GM12878 (cell line): ENCODE measurements around the gene PPP2R3C. TPM values are rescaled to one million over a fixed set of nuclear protein-coding genes. Genes with fewer than 3 reads are reported as not detected.

Experiments used
- ATAC-seq: fragments of 200-7000 bp; cut with Tn5 transposase; 3 replicates; pipeline ENCODE4 v1.9.1; 2020; ENCODE audit warnings: mild to moderate bottlenecking, moderate library complexity
- BruUV-seq: library from RNA; stranded (reverse); fragments of 400-500 nt; replicated peaks from 2 replicates; lab custom pipeline; 2021; lab: Mats Ljungman, UMichigan
- CTCF ChIA-PET: fragments of 300-600 bp; sonication (Branson Sonifier 250); formaldehyde crosslinking; extraction: SDS; loops from one replicate; lab custom pipeline; 2021; ENCODE audit warnings: inconsistent platforms; lab: Yijun Ruan, JAX
- POLR2A ChIA-PET: fragments of 350-600 bp; formaldehyde crosslinking; extraction: SDS; loops from one replicate; lab custom pipeline; 2021; ENCODE audit warnings: inconsistent platforms; lab: Charles Lee
- RAD21 ChIA-PET: fragments of 300-600 bp; sonication (Branson Sonifier 250); formaldehyde crosslinking; loops from one replicate; lab custom pipeline; 2023; ENCODE audit warnings: antibody characterized with exemption; ENCODE audit not compliant: unreplicated experiment; lab: Charles Lee
- SMC1A ChIA-PET: fragments of 300-600 bp; sonication (Branson Sonifier 250); formaldehyde crosslinking; loops from one replicate; lab custom pipeline; 2023; ENCODE audit not compliant: unreplicated experiment, uncharacterized antibody; lab: Charles Lee
- DNase-seq: peaks from one replicate; pipeline ENCODE4 v3.0.0-alpha.2; 2011; ENCODE audit warnings: low read depth, low spot score
- FAIRE-seq: peaks from 3 replicates; lab custom pipeline; 2011; peaks lifted over from hg19 to GRCh38; lab: Jason Lieb, UNC
- H2AFZ ChIP-seq: 2 replicates; pipeline ENCODE4 v1.6.0; 2011; ENCODE audit warnings: low read depth, low read length, control low read depth; ENCODE audit not compliant: control insufficient read depth
- H3K27ac ChIP-seq: 2 replicates; pipeline ENCODE4 v1.5.1; 2011; ENCODE audit warnings: control low read depth; ENCODE audit not compliant: control insufficient read depth, insufficient read depth
- H3K27me3 ChIP-seq, 2 experiments: replicated peaks in 1 of 2; 2 replicates each; pipeline versions ENCODE4 v1.6.0 to v1.6.1; 2011; ENCODE audit warnings: low read length in 1 of 2; ENCODE audit not compliant: control insufficient read depth in 2 of 2, insufficient read depth in 2 of 2
- H3K36me3 ChIP-seq, 2 experiments: 2 replicates each; pipeline ENCODE4 v1.5.1; 2011; ENCODE audit warnings: low read length in 1 of 2; ENCODE audit not compliant: control insufficient read depth in 2 of 2, insufficient read depth in 2 of 2
- H3K4me1 ChIP-seq: 2 replicates; pipeline ENCODE4 v1.6.1; 2011; ENCODE audit warnings: mild to moderate bottlenecking, low read length, moderate library complexity, mixed read lengths; ENCODE audit not compliant: control insufficient read depth, insufficient read depth
- H3K4me2 ChIP-seq: 2 replicates; pipeline ENCODE4 v1.6.0; 2011; ENCODE audit warnings: control low read depth; ENCODE audit not compliant: control insufficient read depth, insufficient read depth
- H3K4me3 ChIP-seq: fragments of 200-600 bp; sonication (generic); 2 replicates; pipeline ENCODE4 v1.5.1; 2016
- H3K79me2 ChIP-seq: 2 replicates; pipeline ENCODE4 v1.6.0; 2011; ENCODE audit warnings: low read length; ENCODE audit not compliant: control insufficient read depth, insufficient read depth
- H3K9ac ChIP-seq: 2 replicates; pipeline ENCODE4 v1.8.0; 2011; ENCODE audit warnings: low read length, control low read depth, mixed read lengths; ENCODE audit not compliant: control insufficient read depth, insufficient read depth
- H3K9me3 ChIP-seq: replicated peaks from 3 replicates; pipeline ENCODE4 v1.5.1; 2011; ENCODE audit warnings: mild to moderate bottlenecking, low read length; ENCODE audit not compliant: control insufficient read depth, insufficient read depth
- H4K20me1 ChIP-seq: 2 replicates; pipeline ENCODE4 v1.6.0; 2011; ENCODE audit not compliant: control insufficient read depth, insufficient read depth
- MEF2B ChIP-seq: fragments of 450-650 bp; IDR thresholded peaks from 2 replicates; pipeline ENCODE4 v1.6.1; 2018; ENCODE audit warnings: mild to moderate bottlenecking, moderate library complexity; ENCODE audit not compliant: partially characterized antibody, poor library complexity, severe bottlenecking
- NR2C1 ChIP-seq: fragments of 450-650 bp; IDR thresholded peaks from 2 replicates; pipeline ENCODE4 v1.6.1; 2017; ENCODE audit warnings: antibody characterized with exemption, mild to moderate bottlenecking, moderate library complexity
- RUNX3 ChIP-seq: IDR thresholded peaks from 2 replicates; pipeline ENCODE4 v1.6.1; 2012; ENCODE audit warnings: low read length, inconsistent platforms
- WGBS: methylation state at CpG from one replicate; pipeline ENCODE4 v1.1.6; 2016; ENCODE audit warnings: low lambda C conversion rate; ENCODE audit not compliant: insufficient replicate concordance, insufficient coverage; ENCODE audit errors: missing lambda C conversion rate; 5-methylcytosine and 5-hydroxymethylcytosine counted together
- in situ Hi-C: fragments of 300-500 bp; cut with MboI; formaldehyde crosslinking; loops from 9 replicates; pipeline ENCODE4 v1.14.3; 2018; ENCODE audit warnings: mixed read lengths
- intact Hi-C: fragments of 100-400 bp; cut with micrococcal nuclease; formaldehyde crosslinking; loops from one replicate; pipeline ENCODE4 v1.14.2; 2022; ENCODE audit not compliant: unreplicated experiment
- polyA plus RNA-seq, 11 experiments: library from polyadenylated mRNA; depleted of rRNA in 4 of 11; unstranded in 6 of 11; stranded (reverse) in 5 of 11; fragments of >200 nt; fragmentation: Nextera tagmentation in 4 of 11; fragmentation: Illumina TruSeq in 1 of 11; extraction: Ambion mirVana in 4 of 11; extraction: Trizol in 1 of 11; gene quantifications; 1 replicate in 1 of 11; 2 replicates in 10 of 11; pipeline versions ENCODE4 v1.2.1 to v1.2.3, GENCODE V29; 2011 to 2016; ENCODE audit warnings: inconsistent platforms in 2 of 11, missing spikeins in 2 of 11, low read depth in 1 of 11
- total RNA-seq, 4 experiments: library from RNA; depleted of rRNA in 3 of 4; stranded (reverse); fragments of >200 nt in 3 of 4; fragmentation: Illumina TruSeq in 1 of 4; extraction: Trizol in 1 of 4; gene quantifications; 2 replicates each; pipeline versions ENCODE4 v1.2.1 to v1.2.3, GENCODE V29; 2013 to 2021
- TF ChIP-seq, protein P1 (sequence below): IDR thresholded peaks from 2 replicates; pipeline ENCODE4 v1.6.1; 2011; ENCODE audit warnings: low read depth, low read length, improper control_type of control experiment, borderline replicate concordance
- TF ChIP-seq, protein P2 (sequence below): fragments of 450-650 bp; IDR thresholded peaks from 2 replicates; pipeline ENCODE4 v1.6.1; 2018; ENCODE audit warnings: mild to moderate bottlenecking, low read depth, moderate library complexity; ENCODE audit not compliant: partially characterized antibody

PPP2R3C gene
- total and polyA plus RNA-seq, 10 of the 15 experiments (the other 5 are each of a cell fraction or from before 2014, with no cell fraction given) = 27.6 to 80.5 (median 42.9) TPM

DNA sequence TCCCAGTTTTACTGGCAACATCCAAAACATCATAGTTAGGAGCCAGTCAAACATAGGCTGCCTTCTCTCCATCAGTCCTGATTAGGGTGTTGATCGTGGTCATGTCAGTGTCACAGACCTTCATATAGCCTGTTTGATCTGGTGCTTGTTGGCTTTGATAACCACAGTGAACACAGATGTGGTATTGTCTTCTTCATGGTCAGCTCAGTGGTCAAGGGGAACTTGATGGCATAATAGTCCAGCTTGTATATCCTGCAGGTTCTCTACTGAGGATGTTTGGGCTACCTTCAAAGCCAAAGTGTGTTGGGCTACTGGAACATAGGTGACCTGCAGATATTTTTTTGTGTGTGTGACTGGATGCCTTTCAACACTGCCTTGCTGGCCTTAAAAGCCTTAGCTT lies 22.2 kb upstream of the PPP2R3C start:
- H3K4me2 ChIP-seq = peak overlapping the region; percentile 33
- H2AFZ ChIP-seq = no peak overlapping the region; the same call in 1 of the 2 replicates
- SMC1A ChIA-PET = interaction anchor here (0.6 to 16.3 kb wide), 20 partner anchors 11 to 545 kb away, joined by 3 to 362 read pairs (median 4); partner anchors contain the start of gene NFKBIA
- peaks cover 4% of the 10 kb centered on the region for H3K79me2 ChIP-seq
- TF ChIP-seq, protein P1, sequence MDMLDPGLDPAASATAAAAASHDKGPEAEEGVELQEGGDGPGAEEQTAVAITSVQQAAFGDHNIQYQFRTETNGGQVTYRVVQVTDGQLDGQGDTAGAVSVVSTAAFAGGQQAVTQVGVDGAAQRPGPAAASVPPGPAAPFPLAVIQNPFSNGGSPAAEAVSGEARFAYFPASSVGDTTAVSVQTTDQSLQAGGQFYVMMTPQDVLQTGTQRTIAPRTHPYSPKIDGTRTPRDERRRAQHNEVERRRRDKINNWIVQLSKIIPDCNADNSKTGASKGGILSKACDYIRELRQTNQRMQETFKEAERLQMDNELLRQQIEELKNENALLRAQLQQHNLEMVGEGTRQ = no peak
- peak; percentile 76 for TF ChIP-seq RUNX3
- TF ChIP-seq MEF2B = no peak
- TF ChIP-seq, protein P2, sequence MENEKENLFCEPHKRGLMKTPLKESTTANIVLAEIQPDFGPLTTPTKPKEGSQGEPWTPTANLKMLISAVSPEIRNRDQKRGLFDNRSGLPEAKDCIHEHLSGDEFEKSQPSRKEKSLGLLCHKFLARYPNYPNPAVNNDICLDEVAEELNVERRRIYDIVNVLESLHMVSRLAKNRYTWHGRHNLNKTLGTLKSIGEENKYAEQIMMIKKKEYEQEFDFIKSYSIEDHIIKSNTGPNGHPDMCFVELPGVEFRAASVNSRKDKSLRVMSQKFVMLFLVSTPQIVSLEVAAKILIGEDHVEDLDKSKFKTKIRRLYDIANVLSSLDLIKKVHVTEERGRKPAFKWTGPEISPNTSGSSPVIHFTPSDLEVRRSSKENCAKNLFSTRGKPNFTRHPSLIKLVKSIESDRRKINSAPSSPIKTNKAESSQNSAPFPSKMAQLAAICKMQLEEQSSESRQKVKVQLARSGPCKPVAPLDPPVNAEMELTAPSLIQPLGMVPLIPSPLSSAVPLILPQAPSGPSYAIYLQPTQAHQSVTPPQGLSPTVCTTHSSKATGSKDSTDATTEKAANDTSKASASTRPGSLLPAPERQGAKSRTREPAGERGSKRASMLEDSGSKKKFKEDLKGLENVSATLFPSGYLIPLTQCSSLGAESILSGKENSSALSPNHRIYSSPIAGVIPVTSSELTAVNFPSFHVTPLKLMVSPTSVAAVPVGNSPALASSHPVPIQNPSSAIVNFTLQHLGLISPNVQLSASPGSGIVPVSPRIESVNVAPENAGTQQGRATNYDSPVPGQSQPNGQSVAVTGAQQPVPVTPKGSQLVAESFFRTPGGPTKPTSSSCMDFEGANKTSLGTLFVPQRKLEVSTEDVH = no peak
- TF ChIP-seq NR2C1 = no peak
- RAD21 ChIA-PET = interaction anchor here (0.6 to 9.8 kb wide), 10 partner anchors 10 to 272 kb away, joined by 4 to 257 read pairs (median 7); partner anchors contain the start of gene NFKBIA
- in situ Hi-C loops (loop anchor here (5.0 kb wide), 2 partner anchors 263 to 543 kb away; no protein-coding TSS in a partner anchor), intact Hi-C loops (loop anchor here (5.0 kb wide), 3 partner anchors 83 to 543 kb away; partner anchors contain the start of gene PSMA6)
- 0 out of 2 replicates have a peak overlapping the region, but pooled peaks have one; percentile 37 for H3K27ac ChIP-seq
- no peaks in the 10 kb centered on the region for H3K27me3 ChIP-seq
- peaks cover 1 to 4% of the 10 kb centered on the region in 2 experiments; a peak in 3 of 4 replicates for H3K36me3 ChIP-seq
- peak; percentile 74 for ATAC-seq
- CTCF ChIA-PET = interaction anchor here (0.6 to 11.8 kb wide), 12 partner anchors 14 to 678 kb away, joined by 3 to 324 read pairs (median 6); partner anchors contain the start of gene NFKBIA
- no peaks in the 10 kb centered on the region for H4K20me1 ChIP-seq
- DNase-seq = no peak
- POLR2A ChIA-PET = interaction anchor here (0.6 to 1.5 kb wide), 10 partner anchors 10 to 331 kb away, joined by 3 to 9 read pairs (median 3); partner anchors contain the start of genes FAM177A1 and PPP2R3C
- H3K9ac ChIP-seq = no peak overlapping the region
- no TSS peak for BruUV-seq
- H3K4me3 ChIP-seq = no peak overlapping the region
- peaks cover 10% of the 10 kb centered on the region for H3K4me1 ChIP-seq
- no peak for FAIRE-seq
- H3K9me3 ChIP-seq = no peaks in the 10 kb centered on the region
- WGBS = 100% methylated on average over 1 of the region's 1 CpG
